Measurements from ENCODE around the gene PRR19.

DNA sequence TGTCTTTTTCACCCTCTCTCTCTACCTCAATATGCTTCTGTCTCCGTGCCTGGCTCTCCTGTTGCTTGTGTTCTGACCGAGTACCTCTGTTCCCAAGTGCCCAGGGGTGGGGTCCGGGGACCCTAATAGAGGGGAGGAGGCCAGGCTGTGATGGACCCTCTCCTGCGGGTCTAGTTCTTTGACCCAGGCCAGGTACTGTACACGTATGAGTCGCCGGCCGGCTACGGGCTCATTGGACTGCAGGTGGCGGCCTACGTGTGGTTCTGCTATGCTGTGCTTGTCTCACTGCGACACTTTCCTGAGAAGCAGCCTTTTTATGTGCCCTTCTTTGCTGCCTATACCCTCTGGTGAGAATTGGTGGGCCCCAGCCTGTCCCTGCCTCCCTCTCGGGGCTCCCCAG lies 15.6 kb downstream of the PRR19 start:
- no peak for TF ChIP-seq POLR2A (IDR thresholded peaks at IDR 0.05; ENCODE audit: low read depth, low read length)
- no peak for TF ChIP-seq EZH2 (IDR thresholded peaks at IDR 0.05; ENCODE audit: borderline replicate concordance, control insufficient read depth, low read depth, low read length)
- TF ChIP-seq, protein P1, sequence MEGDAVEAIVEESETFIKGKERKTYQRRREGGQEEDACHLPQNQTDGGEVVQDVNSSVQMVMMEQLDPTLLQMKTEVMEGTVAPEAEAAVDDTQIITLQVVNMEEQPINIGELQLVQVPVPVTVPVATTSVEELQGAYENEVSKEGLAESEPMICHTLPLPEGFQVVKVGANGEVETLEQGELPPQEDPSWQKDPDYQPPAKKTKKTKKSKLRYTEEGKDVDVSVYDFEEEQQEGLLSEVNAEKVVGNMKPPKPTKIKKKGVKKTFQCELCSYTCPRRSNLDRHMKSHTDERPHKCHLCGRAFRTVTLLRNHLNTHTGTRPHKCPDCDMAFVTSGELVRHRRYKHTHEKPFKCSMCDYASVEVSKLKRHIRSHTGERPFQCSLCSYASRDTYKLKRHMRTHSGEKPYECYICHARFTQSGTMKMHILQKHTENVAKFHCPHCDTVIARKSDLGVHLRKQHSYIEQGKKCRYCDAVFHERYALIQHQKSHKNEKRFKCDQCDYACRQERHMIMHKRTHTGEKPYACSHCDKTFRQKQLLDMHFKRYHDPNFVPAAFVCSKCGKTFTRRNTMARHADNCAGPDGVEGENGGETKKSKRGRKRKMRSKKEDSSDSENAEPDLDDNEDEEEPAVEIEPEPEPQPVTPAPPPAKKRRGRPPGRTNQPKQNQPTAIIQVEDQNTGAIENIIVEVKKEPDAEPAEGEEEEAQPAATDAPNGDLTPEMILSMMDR (IDR thresholded peaks at IDR 0.05 in 2 of 3, conservative IDR thresholded peaks at IDR 0.05 in 1 of 3; ENCODE audit: control insufficient read depth in 2 of 3, extremely low read depth in 1 of 3, insufficient read depth in 1 of 3, low read depth in 3 of 3, low read length in 3 of 3): no peak
- no peak for TF ChIP-seq PAX8 (IDR thresholded peaks at IDR 0.05)
- no peak for TF ChIP-seq CBX5 (IDR thresholded peaks at IDR 0.05; ENCODE audit: low read depth)

All from GM12878 (cell line).